ENCODE results near the gene UGT1A8.

Gene UGT1A8

GRCh38 chr2:233816334-233816733 is 198.9 kb downstream of the UGT1A8 start:
- no peaks in the 10 kb centered on the region for H3K36me3 ChIP-seq (ENCODE audit: control insufficient read depth, insufficient read depth, low read length)
- no peak for DNase-seq (ENCODE audit: extremely low read depth, insufficient read length)
- H3K27me3 ChIP-seq (replicated peaks; ENCODE audit: control insufficient read depth, insufficient read depth, low read length): 0 out of 2 replicates have a peak, but pooled peaks cover 2% of the 10 kb centered on the region
- no peak for TF ChIP-seq CTCF (IDR thresholded peaks at IDR 0.05; ENCODE audit: insufficient read depth, low read length, poor library complexity, severe bottlenecking)
- H3K4me3 ChIP-seq (replicated peaks; ENCODE audit: low read depth, low read length): no peak overlapping the region

- no peak overlapping the region for H3K4me3 ChIP-seq (replicated peaks; ENCODE audit: low read depth, low read length)
- H3K27me3 ChIP-seq (replicated peaks; ENCODE audit: control insufficient read depth, insufficient read depth, low read length): 0 out of 2 replicates have a peak, but pooled peaks cover 2% of the 10 kb centered on the region
- no peak for DNase-seq (ENCODE audit: extremely low read depth, insufficient read length)
- H3K36me3 ChIP-seq (ENCODE audit: control insufficient read depth, insufficient read depth, low read length): no peaks in the 10 kb centered on the region
- TF ChIP-seq CTCF (IDR thresholded peaks at IDR 0.05; ENCODE audit: insufficient read depth, low read length, poor library complexity, severe bottlenecking): no peak
Observed at GRCh38 chr2:233816771-233817170, 199.3 kb downstream of the UGT1A8 start.

DNA sequence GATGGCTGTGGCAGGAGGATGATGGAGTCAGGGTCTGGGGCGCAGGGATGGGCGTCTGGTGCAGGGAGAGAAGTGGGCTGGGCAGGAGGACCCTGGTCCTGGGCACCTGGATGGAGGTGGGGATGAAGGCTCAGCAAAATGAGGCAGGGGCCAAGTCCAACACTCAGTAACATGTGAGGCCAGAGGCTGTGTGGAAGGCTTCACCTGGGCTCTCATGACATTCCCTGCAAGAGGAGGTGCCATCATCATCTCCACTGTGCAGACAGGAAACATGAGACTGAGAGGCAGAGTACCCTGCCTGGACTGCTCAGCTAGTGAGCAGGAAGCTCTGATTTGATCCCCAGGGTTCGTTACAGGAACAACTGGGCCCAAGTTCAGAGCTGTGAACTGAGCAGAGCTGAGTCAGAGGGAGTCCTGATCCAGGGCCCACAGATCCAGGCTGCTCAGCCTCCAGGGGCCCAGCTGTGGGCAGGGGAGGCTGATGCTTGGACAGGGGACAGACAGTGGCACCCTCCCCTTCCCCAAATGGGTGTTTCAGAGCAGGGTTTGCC is 200.0 kb downstream of the UGT1A8 start:
- TF ChIP-seq CTCF (IDR thresholded peaks at IDR 0.05; ENCODE audit: insufficient read depth, low read length, poor library complexity, severe bottlenecking): no peak
- DNase-seq (ENCODE audit: extremely low read depth, insufficient read length): no peak
- Histone ChIP-seq H3K4me3 (replicated peaks; ENCODE audit: low read depth, low read length) (no peak overlapping the region), H3K36me3 (ENCODE audit: control insufficient read depth, insufficient read depth, low read length) (no peaks in the 10 kb centered on the region), H3K27me3 (replicated peaks; ENCODE audit: control insufficient read depth, insufficient read depth, low read length) (0 out of 2 replicates have a peak, but pooled peaks cover 2% of the 10 kb centered on the region)

DNA sequence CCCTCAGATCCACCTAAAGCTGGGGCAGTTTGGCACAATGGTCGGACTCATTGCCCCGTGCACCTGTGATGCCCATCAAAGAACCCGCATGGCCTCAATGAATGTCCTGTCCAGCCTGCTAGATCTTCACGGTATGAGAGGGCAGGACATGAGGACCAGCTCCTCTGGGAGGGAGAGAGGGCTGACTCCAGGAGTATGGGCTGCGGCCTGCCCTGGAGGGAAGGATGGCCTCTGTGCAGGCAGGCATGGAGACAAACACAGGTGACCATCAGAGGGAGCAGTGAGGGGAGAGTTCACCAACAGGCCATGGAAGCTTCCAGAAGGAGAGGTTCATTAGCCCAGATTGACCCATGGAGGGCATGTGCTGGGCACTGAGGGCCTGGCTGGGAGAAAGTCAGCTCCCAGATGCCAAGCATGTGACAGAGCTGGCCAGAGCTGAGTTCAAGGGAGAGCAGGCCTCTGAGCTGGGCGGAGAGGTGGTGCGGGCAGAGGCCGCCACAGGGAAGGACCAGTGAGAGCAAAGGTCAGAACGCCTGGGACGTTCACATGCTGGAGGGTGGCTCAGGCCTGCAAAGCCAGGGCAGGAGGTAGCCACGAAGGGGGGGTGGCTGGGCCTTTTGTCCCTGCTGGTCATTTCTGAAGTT is 200.7 kb downstream of the UGT1A8 start:
- H3K27me3 ChIP-seq (replicated peaks; ENCODE audit: control insufficient read depth, insufficient read depth, low read length): peaks cover 2% of the 10 kb centered on the region; the same call in 1 of the 2 replicates
- no peak for DNase-seq (ENCODE audit: extremely low read depth, insufficient read length)
- no peaks in the 10 kb centered on the region for H3K36me3 ChIP-seq (ENCODE audit: control insufficient read depth, insufficient read depth, low read length)
- H3K4me3 ChIP-seq (replicated peaks; ENCODE audit: low read depth, low read length): no peak overlapping the region
- no peak for TF ChIP-seq CTCF (IDR thresholded peaks at IDR 0.05; ENCODE audit: insufficient read depth, low read length, poor library complexity, severe bottlenecking)

GRCh38 chr2:233818639-233819621 is 201.5 kb downstream of the UGT1A8 start:
- Histone ChIP-seq H3K27me3 (replicated peaks; ENCODE audit: control insufficient read depth, insufficient read depth, low read length) (peaks cover 2% of the 10 kb centered on the region; the same call in 1 of the 2 replicates), H3K4me3 (replicated peaks; ENCODE audit: low read depth, low read length) (no peak overlapping the region), H3K36me3 (ENCODE audit: control insufficient read depth, insufficient read depth, low read length) (no peaks in the 10 kb centered on the region)
- TF ChIP-seq CTCF (IDR thresholded peaks at IDR 0.05; ENCODE audit: insufficient read depth, low read length, poor library complexity, severe bottlenecking): no peak
- no peak for DNase-seq (ENCODE audit: extremely low read depth, insufficient read length)

All from GM06990 (cell line).